Left lobe of liver (tissue), 2 donors: ENCODE data around the gene SIN3A. TPM values are rescaled to one million over a fixed set of nuclear protein-coding genes. Genes with fewer than 3 reads are reported as not detected.
"Not testable (repeated sequence)": the region's sequence is repeated elsewhere in the genome, so short reads cannot be mapped to it uniquely, and the experiment has no call there.

Experiments used
- ATAC-seq: fragments of 200-7000 bp; cut with Tn5 transposase; one replicate; pipeline ENCODE4 v1.9.1; 2020; ENCODE audit warnings: mild to moderate bottlenecking, moderate library complexity
- DNase-seq: peaks from one replicate; pipeline ENCODE4 v3.0.0-alpha.2; 2020; ENCODE audit warnings: low spot score
- total RNA-seq: library from RNA; stranded (reverse); gene quantifications from one replicate; pipeline ENCODE4 v1.2.1, GENCODE V29; 2021
- donor health status: DM: no; HTN: no; CAD: no; lungs with moderate emphysema.
- donor health status: DM: no; HTN: yes; CAD: no.

SIN3A gene
- total RNA-seq, 1 donor from 2014 or later = 23.3 TPM

- DNase-seq (no peak), ATAC-seq (no peak)
These were observed 91.8 kb downstream of the SIN3A start for GRCh38 chr15:75359537-75360250.

DNA sequence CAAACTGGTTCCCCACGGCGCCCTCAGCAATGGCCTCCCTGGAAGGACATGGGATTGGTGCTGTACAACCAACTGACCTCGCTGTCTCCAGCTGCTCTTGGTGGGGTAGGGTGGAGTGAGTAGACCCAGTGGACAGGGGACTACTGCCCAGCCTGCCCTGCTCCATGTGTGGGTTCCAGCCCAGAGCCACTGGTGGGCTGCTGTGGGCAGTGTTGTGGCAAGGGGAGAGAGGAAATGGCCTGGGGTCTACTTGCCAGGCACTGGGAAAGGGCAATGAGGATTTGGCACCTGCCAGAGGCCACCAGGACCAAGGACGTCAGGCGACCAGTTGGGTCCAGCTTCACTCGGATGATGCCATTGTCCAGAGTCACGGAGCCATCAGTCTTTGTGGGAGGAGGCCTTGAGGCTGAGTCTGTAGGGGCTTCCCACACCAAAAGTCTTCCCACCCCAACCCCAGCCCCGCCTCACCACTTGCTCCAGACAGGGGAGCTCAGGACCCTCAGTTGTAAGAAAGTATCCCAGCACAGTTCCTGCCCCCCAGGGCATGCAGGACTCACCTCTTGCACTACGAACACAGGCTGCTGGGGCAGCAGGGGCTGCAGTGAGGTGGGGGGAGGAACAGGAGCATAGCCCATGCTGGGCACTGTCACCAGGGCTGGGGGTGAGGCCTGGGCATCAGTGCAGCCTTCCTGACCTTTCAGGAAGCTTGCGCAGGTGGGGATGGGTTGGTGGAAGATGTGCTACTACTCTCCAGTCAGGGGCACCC is 92.5 kb downstream of the SIN3A start:
- ATAC-seq (no peak), DNase-seq (no peak)

GRCh38 chr15:75357976-75358673 is 93.4 kb downstream of the SIN3A start:
- no peak for DNase-seq
- ATAC-seq = no peak

DNA sequence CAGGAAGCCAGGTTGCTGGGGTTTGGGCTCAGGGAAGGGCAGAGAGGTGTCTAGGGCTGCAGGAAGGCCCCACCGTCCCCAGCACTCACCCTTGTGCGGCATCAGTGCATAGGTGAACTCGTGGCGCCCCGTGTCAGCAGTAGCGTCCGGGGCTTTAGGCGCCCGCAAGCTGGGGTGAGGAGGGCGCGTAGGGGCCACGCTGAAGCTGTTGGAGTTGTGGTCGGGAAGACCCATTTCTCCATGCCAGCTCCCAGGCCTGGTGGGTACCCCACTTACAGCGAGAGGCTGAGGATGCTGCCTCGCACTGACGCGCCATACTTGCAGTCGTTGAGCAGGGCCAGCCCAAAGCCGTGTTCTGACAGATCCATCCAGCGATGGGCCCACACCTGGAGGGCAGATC is 95.0 kb downstream of the SIN3A start:
- DNase-seq (no peak), ATAC-seq (no peak)

GRCh38 chr15:75356006-75356405 is 95.5 kb downstream of the SIN3A start:
- ATAC-seq (no peak), DNase-seq (no peak)

- no peak for ATAC-seq
- DNase-seq = no peak
These were observed 96.1 kb downstream of the SIN3A start for GRCh38 chr15:75355369-75355768.

DNA sequence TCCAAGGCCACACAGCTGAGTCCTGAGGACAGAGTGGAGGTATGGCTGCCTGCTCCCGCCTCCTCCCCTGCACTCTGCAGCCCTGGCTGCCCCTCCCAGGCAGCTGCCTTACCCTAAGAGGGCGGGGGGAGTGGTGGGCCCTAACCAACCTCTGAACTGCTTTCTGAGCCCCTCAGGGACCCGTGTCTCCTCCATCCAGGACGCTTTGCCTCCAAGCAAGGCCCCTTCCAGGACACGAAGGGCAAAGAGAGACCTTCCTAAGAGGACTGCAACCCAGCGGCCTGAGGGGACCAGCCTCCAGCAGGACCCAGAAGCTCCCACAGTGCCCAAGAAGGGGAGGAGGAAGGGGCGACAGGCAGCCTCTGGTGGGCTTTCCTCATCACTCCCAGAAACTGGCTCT is 97.0 kb downstream of the SIN3A start:
- DNase-seq (no peak), ATAC-seq (no peak)

DNA sequence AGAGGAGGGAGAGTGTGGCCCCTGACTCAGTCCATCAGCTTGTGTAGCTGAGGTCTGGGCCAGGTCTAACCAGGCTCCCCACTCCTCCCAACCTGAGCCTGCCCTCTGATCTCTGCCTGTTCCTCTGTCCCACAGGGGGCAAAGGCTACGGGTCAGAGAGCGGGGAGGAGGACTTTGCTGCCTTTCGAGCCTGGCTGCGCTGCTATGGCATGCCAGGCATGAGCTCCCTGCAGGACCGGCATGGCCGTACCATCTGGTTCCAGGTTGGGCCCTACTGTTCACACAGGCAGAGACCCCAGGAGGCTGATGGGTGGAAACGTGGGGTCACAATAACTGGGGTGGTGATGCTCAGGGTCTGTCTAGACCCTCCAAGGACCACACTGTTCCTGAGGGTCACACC is 97.9 kb downstream of the SIN3A start:
- DNase-seq = peak; percentile 83
- ATAC-seq = peak; percentile 84

DNA sequence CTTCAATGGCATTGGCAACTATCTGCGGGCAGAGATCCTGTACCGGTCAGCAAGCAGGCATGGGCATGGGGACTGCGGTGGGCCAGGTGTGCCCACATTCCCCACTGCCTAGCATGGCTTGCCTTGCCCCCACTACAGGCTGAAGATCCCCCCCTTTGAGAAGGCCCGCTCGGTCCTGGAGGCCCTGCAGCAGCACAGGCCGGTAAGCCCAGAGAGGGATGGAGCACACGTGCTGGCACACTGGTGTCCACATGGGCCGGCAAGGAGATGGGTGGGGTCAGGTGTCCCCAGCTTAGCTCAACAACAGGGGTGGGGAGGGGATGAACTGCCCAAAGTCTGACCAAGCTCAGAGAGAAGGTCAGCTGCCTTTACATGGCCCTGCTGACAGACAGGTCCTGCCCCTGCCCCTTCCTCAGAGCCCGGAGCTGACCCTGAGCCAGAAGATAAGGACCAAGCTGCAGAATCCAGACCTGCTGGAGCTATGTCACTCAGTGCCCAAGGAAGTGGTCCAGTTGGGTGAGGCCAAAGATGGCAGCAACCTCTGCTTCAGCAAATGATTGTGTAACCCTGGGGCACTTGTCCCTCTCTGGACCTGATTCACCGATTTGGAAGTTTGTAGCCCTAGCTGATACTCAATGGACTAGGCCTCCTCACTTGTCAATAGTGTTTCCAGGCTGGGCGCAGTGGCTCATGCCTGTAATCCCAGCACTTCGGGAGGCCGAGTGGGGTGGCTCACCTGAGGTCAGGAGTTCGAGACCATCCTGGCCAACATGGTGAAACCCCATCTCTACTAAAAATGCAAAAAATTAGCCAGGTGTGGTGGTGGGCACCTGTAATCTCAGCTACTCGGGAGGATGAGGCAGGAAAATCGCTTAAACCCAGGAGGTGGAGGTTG is 99.1 kb downstream of the SIN3A start:
- no peak for DNase-seq

DNA sequence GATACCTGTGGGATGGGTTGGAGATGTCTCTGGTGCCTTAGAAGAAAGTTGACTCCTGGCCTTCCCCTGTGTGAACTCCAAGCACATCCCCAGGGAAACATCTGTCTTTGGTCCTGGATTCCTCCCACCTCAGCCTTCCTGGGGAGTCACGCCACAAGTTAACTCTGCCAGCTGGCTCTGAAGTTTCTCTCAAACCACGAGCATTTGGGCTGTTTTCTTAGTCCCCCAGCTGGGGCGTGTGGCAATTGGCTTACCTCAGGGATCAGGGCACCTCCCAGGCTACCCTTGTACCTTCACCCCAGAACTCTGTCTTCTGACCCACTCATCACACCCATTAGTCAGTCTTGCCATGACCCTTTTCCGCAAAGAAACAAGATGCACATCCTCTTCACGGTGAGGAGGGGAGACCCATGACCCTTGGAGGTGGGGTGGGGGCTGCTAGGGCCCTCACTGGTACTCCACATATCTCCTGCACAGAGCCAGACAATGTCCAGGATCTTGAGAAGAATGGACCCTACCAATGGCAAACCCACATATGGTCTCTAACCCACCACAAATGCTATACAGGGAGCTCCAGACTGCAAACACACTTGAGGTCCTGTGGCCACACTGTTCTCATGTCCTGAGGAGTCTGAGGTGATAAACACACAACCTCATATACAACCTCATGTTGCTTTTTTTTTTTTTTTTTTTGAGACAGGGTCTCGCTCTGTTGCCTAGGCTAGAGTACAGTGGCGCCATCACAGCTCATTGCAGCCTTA is 100.7 kb downstream of the SIN3A start:
- DNase-seq (no peak), ATAC-seq (no peak)

More for the DNA sequence above, 99.1 kb downstream of the SIN3A start:
- ATAC-seq = no peak

DNA sequence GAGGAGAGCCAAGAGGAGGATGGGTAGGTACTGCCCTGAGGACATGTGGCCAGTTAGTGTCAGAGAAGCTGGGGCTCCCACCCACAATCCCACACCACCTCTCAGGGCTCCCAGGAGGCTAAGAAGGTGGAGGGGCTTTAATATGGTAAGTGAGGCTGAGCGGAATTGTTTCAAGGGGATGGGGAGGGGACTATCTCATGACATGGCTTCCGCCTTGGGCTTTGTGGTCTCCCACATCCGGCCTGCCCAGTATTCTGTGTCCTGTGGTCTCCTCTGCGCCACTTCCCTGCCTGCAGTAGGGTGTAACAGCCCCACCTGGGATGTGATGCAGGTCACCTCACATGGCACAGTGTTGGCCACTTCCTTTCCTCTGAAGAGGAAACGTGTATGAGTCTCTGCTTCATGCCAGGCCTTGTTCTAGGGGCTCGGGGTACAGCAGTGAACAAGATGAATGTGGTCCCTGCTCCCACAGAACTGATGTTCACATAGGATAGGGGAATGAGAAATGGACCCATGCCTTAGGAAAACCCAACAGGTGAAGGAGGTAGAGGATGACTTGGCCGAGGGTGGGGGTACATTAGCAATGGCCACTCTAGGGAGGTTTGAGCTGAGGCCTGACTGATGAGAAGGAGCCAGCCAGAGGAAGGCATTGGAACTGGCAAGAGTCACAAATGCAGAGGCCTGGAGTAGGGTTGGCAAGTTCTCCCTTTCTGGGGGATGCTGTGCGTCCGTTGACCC is 101.5 kb downstream of the SIN3A start:
- no peak for DNase-seq
- ATAC-seq = no peak

GRCh38 chr15:75349351-75349669 is 102.2 kb downstream of the SIN3A start:
- DNase-seq, ATAC-seq: not testable (repeated sequence)

GRCh38 chr15:75348562-75349350 is 102.7 kb downstream of the SIN3A start:
- peak; percentile 27 for ATAC-seq

DNA sequence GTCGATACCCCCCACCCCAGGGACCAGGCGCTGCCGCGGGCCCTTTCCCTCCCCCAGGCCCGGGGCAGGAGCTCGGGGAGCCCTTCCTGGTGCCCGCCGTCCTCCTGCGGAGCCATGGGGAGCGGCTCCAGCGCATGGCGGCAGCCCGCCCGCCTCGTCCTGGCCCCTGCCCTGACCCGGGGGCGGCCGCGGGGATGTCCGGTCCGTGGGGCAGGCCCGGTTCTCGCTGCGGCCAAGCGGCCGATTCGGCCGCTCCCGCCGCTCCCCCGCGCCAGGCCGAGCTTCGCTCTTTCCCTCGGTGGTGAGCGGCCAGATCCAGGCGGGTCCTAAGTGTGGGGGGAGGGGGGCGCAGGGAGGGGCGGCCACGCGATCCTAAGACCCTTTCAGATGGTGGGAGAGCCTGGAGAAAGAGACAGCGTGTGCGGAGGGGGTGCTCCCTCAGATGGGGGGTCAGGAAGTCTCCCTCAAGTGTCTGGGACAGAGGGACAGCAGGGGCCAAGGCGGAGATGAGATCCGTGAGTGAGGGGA is 103.4 kb downstream of the SIN3A start:
- DNase-seq = no peak
- ATAC-seq = peak; percentile 57

More at GRCh38 chr15:75348562-75349350, 102.7 kb downstream of the SIN3A start:
- DNase-seq = no peak

DNA sequence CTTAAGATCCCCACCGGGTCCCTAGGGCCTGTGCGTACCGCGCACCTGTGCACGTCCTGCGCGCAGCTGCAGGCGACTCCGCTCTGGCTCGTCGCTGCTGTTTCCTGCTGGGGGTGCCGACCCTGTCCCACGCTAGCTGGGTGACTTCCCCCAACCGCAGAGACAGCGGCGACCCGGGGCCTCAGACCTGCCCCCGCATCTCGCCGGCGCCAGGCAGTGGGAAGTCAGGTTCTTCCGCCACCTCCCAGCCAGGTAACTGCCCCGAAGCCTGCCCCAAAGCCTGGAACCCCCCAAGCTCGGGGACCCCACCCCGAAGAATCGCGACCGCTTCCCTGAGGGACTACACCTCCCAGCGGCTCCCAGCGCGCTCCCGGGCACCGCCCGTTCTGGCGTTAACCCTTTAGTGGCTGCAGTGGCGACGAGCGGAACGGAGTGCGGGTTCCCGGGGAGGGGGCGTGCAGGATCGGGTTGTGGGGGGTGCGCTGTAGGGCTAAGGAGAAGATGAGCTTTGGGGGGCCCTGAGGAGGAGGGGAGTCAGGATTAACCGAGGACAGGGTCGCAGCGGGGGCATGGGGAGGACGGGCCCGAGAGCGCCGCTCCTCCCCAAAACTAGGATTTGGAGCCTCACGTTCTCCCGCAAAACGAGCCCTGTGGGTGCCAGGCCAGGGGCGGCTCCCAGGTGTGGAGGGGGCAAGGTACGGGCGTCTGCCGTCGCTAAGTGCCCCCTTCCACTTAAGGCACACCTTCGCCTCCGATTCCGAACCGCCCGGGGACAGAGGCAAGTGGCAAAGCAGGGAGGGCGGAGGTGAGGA is 104.1 kb downstream of the SIN3A start:
- peak; percentile 85 for ATAC-seq
- DNase-seq = peak; percentile 82

DNA sequence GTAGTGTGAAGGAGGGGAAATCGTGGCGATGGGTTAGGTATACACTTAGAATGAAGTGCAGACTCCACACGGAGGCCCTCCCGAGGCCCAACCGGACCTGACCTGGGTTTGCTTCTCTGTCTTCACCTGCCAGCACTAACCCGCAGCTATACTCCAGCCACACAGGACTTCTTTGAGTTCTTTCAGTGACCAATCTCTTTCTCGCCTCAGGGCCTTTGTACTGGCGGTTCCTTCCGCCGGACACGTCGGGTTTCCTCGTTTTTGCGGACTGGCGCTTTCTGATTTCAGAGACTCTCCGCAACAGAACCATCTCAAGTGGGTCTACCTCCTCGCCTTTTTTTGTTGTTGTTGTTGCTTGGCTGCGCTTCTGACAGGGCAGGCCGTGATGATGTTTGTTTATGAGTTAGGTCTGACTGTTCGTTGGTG is 104.7 kb downstream of the SIN3A start, which contains the start of gene NEIL1:
Gene NEIL1 (plus strand): TSS at position 244 of the 426 bp plus-strand sequence. CDS start 1,867 bp downstream, outside the sequence.
- DNase-seq = no peak
- peak; percentile 34 for ATAC-seq

- ATAC-seq, DNase-seq: not testable (repeated sequence)
These were observed 107.5 kb downstream of the SIN3A start for GRCh38 chr15:75343953-75344352.
